Tibial artery (tissue), 4 donors: ENCODE measurements around the gene PRDM16.

Source experiments
- DNase-seq, 2 donors: peaks; one replicate each; pipeline ENCODE4 v3.0.0-alpha.2; 2019
- H3K27ac ChIP-seq, 2 donors: fragments of 200-600 bp; sonication (generic) in 1 of 2; 1 replicate in 1 of 2; 2 replicates in 1 of 2; pipeline ENCODE4 v1.5.1; 2018 to 2019; ENCODE audit warnings: mild to moderate bottlenecking in 1 of 2
- H3K27me3 ChIP-seq, 2 donors: fragments of 200-600 bp; sonication (generic) in 1 of 2; one replicate each; pipeline versions ENCODE4 v1.5.1 to v1.6.0; 2016 to 2019
- H3K36me3 ChIP-seq, 3 donors: fragments of 200-600 bp; sonication (generic) in 2 of 3; one replicate each; pipeline ENCODE4 v1.5.1; 2016 to 2019; ENCODE audit warnings: mild to moderate bottlenecking in 2 of 3
- H3K4me1 ChIP-seq, 4 donors: fragments of 200-600 bp; sonication (generic) in 2 of 4; 1 replicate in 3 of 4; 2 replicates in 1 of 4; pipeline ENCODE4 v1.5.1; 2016 to 2019
- H3K4me3 ChIP-seq, 2 donors: fragments of 200-600 bp; sonication (generic) in 1 of 2; 1 replicate in 1 of 2; 2 replicates in 1 of 2; pipeline ENCODE4 v1.5.1; 2018 to 2019; ENCODE audit warnings: mild to moderate bottlenecking in 2 of 2
- H3K9me3 ChIP-seq, 3 donors: fragments of 200-600 bp; sonication (generic) in 1 of 3; one replicate each; pipeline ENCODE4 v1.5.1; 2016 to 2019
- intact Hi-C: fragments of 100-400 bp; cut with DNase I; formaldehyde crosslinking; loops from one replicate; pipeline ENCODE4 v1.15.0; 2023; ENCODE audit warnings: low total_unique reads
- TF ChIP-seq, protein P1 (sequence below), 2 experiments: fragments of 200-600 bp in 1 of 2; fragments of 450-650 bp in 1 of 2; IDR thresholded peaks; one replicate each; pipeline ENCODE4 v1.5.1; 2017 to 2019; ENCODE audit warnings: antibody characterized with exemption in 2 of 2, mild to moderate bottlenecking in 1 of 2, moderate library complexity in 1 of 2

Gene PRDM16

DNA sequence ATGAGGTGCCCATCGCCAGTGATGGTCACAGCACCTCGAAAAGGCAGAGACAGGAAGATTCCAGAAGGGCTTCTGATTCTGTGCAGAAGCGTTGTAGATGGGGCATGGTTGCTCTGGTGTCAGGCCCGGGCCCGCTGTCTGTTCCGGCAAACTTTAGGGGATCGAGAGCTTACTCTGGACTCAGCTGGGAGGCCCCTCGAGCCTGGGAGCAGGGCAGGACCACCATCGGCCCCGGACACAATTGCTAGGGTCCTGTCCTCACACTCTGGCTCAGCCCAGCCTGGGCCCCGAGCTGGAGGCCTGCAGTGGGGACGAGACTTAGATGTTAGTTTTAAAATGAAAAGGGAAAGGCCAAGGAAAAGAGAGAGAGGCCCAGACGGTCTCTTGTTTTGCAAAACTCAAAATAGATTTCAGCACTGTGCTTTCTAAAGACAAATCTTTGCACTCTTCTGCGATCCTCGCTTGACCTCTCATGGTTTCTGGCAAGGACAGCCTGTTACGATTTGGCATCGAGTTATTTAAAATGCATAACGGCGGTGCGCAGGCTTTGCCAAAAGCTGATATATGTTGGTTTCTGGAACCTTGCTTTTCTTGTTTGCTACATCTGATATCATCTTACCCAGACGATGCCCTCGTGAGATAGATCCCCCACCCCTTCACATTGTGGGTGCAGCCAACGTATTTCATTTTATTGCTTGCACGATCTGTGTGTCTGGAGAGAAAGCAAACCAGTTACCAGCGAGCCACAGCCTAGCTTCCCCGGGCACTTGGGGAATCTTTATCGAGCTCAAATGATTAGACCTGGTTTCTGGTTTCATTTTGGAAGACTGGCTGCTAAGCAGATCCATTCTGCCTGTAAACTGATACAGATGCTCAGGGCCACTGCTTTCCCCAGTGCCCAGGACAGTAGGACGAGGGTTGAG lies 58.0 kb downstream of the PRDM16 start:
- Histone ChIP-seq H3K27me3 (no peaks in the 10 kb centered on the region), H3K4me3 (peak overlapping the region in 1 of 2 donors; percentile 27), H3K36me3 (no peaks in the 10 kb centered on the region), H3K4me1 (peaks cover 6 to 100% (median 89%) of the 10 kb centered on the region in 4 donors), H3K9me3 (no peaks in the 10 kb centered on the region), H3K27ac (peak overlapping the region; percentile 90)
- intact Hi-C loops, result loop anchor here (5.0 kb wide), 1 partner anchor 45 kb away; no protein-coding TSS in a partner anchor
- TF ChIP-seq, protein P1, sequence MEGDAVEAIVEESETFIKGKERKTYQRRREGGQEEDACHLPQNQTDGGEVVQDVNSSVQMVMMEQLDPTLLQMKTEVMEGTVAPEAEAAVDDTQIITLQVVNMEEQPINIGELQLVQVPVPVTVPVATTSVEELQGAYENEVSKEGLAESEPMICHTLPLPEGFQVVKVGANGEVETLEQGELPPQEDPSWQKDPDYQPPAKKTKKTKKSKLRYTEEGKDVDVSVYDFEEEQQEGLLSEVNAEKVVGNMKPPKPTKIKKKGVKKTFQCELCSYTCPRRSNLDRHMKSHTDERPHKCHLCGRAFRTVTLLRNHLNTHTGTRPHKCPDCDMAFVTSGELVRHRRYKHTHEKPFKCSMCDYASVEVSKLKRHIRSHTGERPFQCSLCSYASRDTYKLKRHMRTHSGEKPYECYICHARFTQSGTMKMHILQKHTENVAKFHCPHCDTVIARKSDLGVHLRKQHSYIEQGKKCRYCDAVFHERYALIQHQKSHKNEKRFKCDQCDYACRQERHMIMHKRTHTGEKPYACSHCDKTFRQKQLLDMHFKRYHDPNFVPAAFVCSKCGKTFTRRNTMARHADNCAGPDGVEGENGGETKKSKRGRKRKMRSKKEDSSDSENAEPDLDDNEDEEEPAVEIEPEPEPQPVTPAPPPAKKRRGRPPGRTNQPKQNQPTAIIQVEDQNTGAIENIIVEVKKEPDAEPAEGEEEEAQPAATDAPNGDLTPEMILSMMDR (IDR thresholded peaks at IDR 0.05), result no peak
- no peak for DNase-seq

- H3K4me3 ChIP-seq, result peak overlapping the region in 1 of 2 donors; percentile 27
- H3K4me1 ChIP-seq, result peaks cover 6 to 100% (median 92%) of the 10 kb centered on the region in 4 donors
These were observed 58.7 kb downstream of the PRDM16 start for GRCh38 chr1:3127738-3128137.

GRCh38 chr1:3128431-3129132 lies 59.6 kb downstream of the PRDM16 start:
- Histone ChIP-seq H3K9me3 (no peaks in the 10 kb centered on the region), H3K27me3 (no peaks in the 10 kb centered on the region), H3K4me3 (peak overlapping the region; percentile 20 to 27), H3K27ac (peak overlapping the region; percentile 90), H3K36me3 (no peaks in the 10 kb centered on the region), H3K4me1 (peaks cover 6 to 100% (median 93%) of the 10 kb centered on the region in 4 donors)
- DNase-seq, result no peak
- TF ChIP-seq, protein P1 (IDR thresholded peaks at IDR 0.05), result no peak
- intact Hi-C loops, result loop anchor here (5.0 kb wide), 1 partner anchor 44 kb away; no protein-coding TSS in a partner anchor

More at GRCh38 chr1:3127738-3128137, 58.7 kb downstream of the PRDM16 start:
- Histone ChIP-seq H3K9me3 (no peaks in the 10 kb centered on the region), H3K27me3 (no peaks in the 10 kb centered on the region), H3K27ac (peak overlapping the region; percentile 90), H3K36me3 (no peaks in the 10 kb centered on the region)
- peak; percentile 53 to 92 for DNase-seq
- TF ChIP-seq, protein P1 (IDR thresholded peaks at IDR 0.05), result no peak
- intact Hi-C loops, result loop anchor here (5.0 kb wide), 1 partner anchor 45 kb away; no protein-coding TSS in a partner anchor

DNA sequence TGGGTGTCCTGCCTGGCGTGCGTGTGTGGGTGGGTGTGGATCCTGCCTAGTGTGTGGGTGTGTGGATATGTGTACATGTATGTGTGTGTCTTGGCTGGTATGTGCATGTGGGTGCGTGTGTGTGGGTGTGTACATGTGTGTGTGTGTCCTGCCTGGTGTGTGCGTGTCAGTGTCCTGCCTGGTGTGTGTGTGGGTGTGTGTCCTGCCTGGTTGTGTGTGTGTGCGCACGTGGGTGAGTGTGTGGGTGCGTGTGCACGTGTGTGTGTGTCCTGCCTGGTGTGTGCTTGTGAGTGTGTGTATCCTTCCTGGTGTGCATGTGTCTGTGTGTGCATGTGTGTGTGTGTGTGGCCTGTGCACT lies 60.1 kb downstream of the PRDM16 start:
- H3K27ac ChIP-seq, result peak overlapping the region; percentile 90
- TF ChIP-seq, protein P1 (IDR thresholded peaks at IDR 0.05), result no peak
- no peaks in the 10 kb centered on the region for H3K9me3 ChIP-seq
- intact Hi-C loops, result loop anchor here (5.0 kb wide), 1 partner anchor 43 kb away; no protein-coding TSS in a partner anchor
- H3K36me3 ChIP-seq, result no peaks in the 10 kb centered on the region
- DNase-seq, result no peak
- peaks cover 6 to 100% (median 93%) of the 10 kb centered on the region in 4 donors for H3K4me1 ChIP-seq
- H3K4me3 ChIP-seq, result peak overlapping the region in 1 of 2 donors; percentile 20
- H3K27me3 ChIP-seq, result no peaks in the 10 kb centered on the region

DNA sequence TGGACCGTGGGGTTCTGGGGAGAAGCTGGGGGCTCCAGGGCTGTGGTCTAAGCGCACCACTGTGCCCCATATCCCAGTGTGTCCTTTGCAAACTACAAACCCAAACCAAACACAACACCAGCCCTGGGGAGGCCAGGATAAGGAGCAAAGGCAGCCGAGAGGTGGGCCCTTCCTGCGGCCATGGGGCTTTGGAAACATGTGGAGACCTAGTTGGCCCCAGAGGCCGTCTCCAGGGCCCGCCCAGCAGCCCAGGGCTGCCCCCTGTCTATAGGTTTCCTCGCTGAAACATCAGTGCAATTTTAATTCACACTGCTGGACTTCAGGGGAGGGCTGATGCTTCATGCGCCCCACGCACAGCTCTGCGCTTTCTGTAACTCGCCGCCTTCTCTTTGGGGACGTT lies 61.3 kb downstream of the PRDM16 start:
- DNase-seq, result no peak
- peak overlapping the region; percentile 90 for H3K27ac ChIP-seq
- TF ChIP-seq, protein P1 (IDR thresholded peaks at IDR 0.05), result no peak

More for the DNA sequence above, 61.3 kb downstream of the PRDM16 start:
- intact Hi-C loops, result no loop called here
- Histone ChIP-seq H3K27me3 (no peaks in the 10 kb centered on the region), H3K9me3 (no peaks in the 10 kb centered on the region), H3K4me1 (peaks cover 6 to 100% (median 90%) of the 10 kb centered on the region in 4 donors), H3K36me3 (no peaks in the 10 kb centered on the region), H3K4me3 (no peak overlapping the region)
